Urinary bladder (tissue), 4 donors: ENCODE measurements around the gene CMPK2. TPM values are rescaled to one million over a fixed set of nuclear protein-coding genes. Genes with fewer than 3 reads are reported as not detected.

ENCODE experiments used
- DNase-seq: peaks from one replicate; pipeline ENCODE4 v3.0.0-alpha.2; 2015; ENCODE audit errors: extremely low spot score
- H3K27ac ChIP-seq: one replicate; pipeline ENCODE4 v1.5.1; 2013; ENCODE audit warnings: low read depth, mild to moderate bottlenecking, moderate library complexity
- H3K36me3 ChIP-seq: one replicate; pipeline ENCODE4 v1.6.1; 2013; ENCODE audit warnings: mild to moderate bottlenecking, moderate library complexity; ENCODE audit not compliant: insufficient read depth
- H3K4me1 ChIP-seq: one replicate; pipeline ENCODE4 v1.6.1; 2013; ENCODE audit warnings: mild to moderate bottlenecking, moderate library complexity; ENCODE audit not compliant: insufficient read depth
- H3K4me3 ChIP-seq: one replicate; pipeline ENCODE4 v1.5.1; 2013; ENCODE audit warnings: low read depth, low read length
- WGBS: extraction: QIAGEN DNeasy Blood & Tissue Kit; methylation state at CpG from one replicate; pipeline ENCODE4 v1.1.7; 2013; 5-methylcytosine and 5-hydroxymethylcytosine counted together
- polyA plus RNA-seq: library from polyadenylated mRNA; stranded (reverse); fragments of 200-250 nt; gene quantifications from one replicate; pipeline ENCODE4 v1.2.3, GENCODE V29; 2013
- total RNA-seq: library from RNA; depleted of rRNA; stranded (reverse); fragments of >200 nt; gene quantifications from one replicate; pipeline ENCODE4 v1.2.3, GENCODE V29; 2014
- donor health status: healthy with polysubstance abuse.
- donor health status: healthy.

The CMPK2 gene
- total and polyA plus RNA-seq, 2 donors, result 3.6 to 8.9 TPM

DNA sequence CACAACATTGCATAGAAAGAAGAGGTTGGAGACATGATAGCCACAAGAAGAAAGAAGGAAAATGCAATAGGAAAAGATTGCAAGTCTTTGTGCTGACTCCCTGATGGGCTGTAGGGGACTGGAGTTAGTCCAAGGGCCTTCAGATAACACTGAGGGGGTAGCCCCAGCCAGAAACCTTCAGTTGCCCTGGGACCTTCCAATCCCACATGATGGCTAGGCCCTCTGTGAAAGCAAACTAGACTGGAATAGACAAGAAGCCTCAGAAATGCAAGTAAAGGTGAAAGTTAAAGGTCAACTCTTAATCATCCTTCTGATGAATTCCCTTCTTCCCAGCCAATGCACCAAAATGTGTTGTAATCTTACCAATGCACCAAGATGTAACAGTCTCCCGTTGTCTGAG is 19.2 kb downstream of the CMPK2 start:
- no peak overlapping the region for H3K27ac ChIP-seq
- H3K4me1 ChIP-seq, result no peaks in the 10 kb centered on the region
- H3K4me3 ChIP-seq, result no peak overlapping the region
- no peaks in the 10 kb centered on the region for H3K36me3 ChIP-seq
- 88% methylated on average over 1 of the region's 1 CpG for WGBS
- DNase-seq, result no peak

DNA sequence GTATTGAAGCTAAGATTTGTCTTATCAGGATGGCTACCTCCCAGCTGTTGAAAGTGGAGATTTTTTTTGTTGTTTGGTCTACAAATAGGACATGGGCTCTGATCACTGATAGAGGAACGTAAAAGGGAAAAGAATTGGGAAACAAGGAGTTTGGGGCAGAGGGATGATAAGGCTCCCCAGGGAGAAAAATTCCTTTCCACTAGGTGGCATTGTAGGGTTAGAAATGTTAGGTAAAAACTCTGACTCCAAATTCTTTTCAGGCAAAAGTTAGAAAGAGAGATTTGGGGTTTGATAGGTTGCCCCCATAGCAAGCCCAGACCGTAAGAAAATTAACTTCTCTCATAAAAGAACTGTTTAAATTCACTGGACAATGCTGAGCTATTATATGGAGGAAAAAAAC is 19.8 kb downstream of the CMPK2 start:
- Histone ChIP-seq H3K27ac (no peak overlapping the region), H3K4me3 (no peak overlapping the region), H3K4me1 (no peaks in the 10 kb centered on the region), H3K36me3 (no peaks in the 10 kb centered on the region)
- WGBS, result 92% methylated on average over 2 of the region's 2 CpGs
- no peak for DNase-seq

GRCh38 chr2:6845312-6845711 is 20.4 kb downstream of the CMPK2 start:
- 71% methylated on average over 3 of the region's 3 CpGs for WGBS
- DNase-seq, result no peak
- Histone ChIP-seq H3K4me3 (no peak overlapping the region), H3K27ac (no peak overlapping the region), H3K4me1 (no peaks in the 10 kb centered on the region), H3K36me3 (no peaks in the 10 kb centered on the region)

DNA sequence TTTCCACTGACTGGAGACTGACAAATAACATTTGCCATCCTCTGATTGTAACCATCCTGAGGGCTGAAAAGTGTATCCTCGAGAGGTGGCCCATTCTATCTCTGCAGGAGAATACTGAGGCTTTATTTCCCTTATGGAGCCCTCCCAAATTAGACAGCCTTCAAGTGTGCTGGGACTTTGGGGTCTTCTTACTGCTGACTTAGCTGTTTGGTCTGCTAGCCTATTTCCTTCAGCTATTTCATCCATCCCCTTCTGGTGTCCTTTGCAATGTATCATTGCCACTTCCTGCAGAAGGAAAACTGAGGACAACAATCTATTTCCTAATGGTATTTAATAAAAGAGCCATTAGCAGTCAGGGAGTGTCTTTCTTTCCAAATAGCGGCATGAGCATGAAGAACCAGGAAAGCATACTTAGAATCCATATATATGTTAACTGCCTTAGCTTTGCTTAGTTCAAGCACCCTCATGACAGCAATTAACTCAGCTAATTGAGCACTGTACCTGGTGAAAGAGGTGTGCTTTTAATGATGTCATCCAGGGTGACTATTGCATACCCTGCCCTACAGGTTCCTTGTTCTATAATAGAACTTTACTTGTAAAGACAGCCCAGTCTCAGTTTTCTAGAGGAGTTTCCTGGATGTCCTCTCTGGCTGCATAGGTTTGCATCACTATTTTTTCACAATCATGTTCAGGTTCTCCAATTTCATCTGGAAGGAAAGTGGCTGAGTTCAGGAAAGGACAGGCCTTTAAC is 24.0 kb downstream of the CMPK2 start:
- no peak for DNase-seq
- no peaks in the 10 kb centered on the region for H3K4me1 ChIP-seq
- H3K27ac ChIP-seq, result no peak overlapping the region
- H3K4me3 ChIP-seq, result no peak overlapping the region
- 80% methylated on average over 2 of the region's 2 CpGs for WGBS
- no peaks in the 10 kb centered on the region for H3K36me3 ChIP-seq

- Histone ChIP-seq H3K36me3 (no peaks in the 10 kb centered on the region), H3K27ac (no peak overlapping the region), H3K4me3 (no peak overlapping the region), H3K4me1 (no peaks in the 10 kb centered on the region)
- WGBS, result 90% methylated on average over 4 of the region's 4 CpGs
- DNase-seq, result no peak
Observed at GRCh38 chr2:6838673-6839319, 26.9 kb downstream of the CMPK2 start.

GRCh38 chr2:6835467-6835866 is 30.2 kb downstream of the CMPK2 start:
- no peak overlapping the region for H3K4me3 ChIP-seq
- no peak for DNase-seq
- no peak overlapping the region for H3K27ac ChIP-seq
- no peaks in the 10 kb centered on the region for H3K36me3 ChIP-seq
- no peaks in the 10 kb centered on the region for H3K4me1 ChIP-seq

DNA sequence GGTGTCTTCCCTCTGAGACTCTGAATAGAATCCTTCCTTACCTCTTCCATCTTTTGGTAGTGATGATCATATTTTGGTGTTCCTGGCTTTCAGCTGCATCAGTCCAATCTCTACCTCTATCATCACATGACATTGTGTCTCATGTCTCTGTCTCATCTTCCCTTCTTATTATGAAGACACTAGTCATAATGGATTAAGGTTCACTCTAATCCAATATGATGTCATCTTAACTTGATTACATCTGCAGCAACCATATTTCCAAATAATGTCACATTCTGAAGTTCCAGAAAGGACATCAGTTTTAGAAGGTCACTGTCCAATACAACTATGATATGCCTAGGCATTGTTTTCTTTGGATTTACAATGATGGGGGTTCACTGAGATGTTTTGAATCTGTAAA is 31.5 kb downstream of the CMPK2 start:
- Histone ChIP-seq H3K4me3 (no peak overlapping the region), H3K4me1 (no peaks in the 10 kb centered on the region), H3K36me3 (no peaks in the 10 kb centered on the region), H3K27ac (no peak overlapping the region)
- no peak for DNase-seq

- WGBS, result 96% methylated on average over 2 of the region's 2 CpGs
- no peak for DNase-seq
- Histone ChIP-seq H3K36me3 (no peaks in the 10 kb centered on the region), H3K4me3 (no peak overlapping the region), H3K4me1 (no peaks in the 10 kb centered on the region), H3K27ac (no peak overlapping the region)
Observed at GRCh38 chr2:6833300-6833604, 32.5 kb downstream of the CMPK2 start.

DNA sequence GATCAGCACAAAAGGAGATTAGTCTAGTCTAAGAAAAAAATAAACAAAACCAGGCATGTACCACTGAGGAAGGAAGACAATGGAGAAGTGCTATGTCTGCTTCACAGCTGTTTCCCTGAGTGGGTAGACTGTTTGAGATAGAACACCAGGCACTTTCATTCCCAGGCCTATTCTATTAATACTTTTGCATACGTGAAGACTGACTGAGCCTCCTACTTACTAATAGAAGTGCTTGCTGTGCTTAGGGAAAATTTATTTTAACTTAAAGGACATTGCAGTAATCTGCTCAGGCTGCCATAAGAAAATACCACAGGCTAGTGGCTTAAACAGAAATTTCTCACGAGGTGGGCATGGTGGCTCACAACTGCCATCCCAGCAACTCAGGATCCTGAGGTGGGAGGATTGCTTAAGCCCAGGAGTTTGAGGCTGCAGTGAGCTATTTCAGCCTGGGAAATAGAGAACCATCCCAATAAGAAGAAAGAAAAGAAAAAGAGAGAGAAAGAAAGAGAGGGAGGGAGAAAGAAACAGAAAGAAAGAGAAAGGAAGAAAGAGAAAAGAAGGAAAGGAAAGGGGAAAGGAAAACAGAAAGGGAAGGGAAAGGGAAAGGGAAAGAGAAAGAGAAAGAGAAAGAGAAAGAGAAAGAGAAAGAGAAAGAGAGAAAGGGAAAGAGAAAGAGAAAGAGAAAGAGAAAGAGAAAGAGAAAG is 33.0 kb downstream of the CMPK2 start:
- no peak for DNase-seq
- H3K27ac ChIP-seq, result no peak overlapping the region
- no peaks in the 10 kb centered on the region for H3K36me3 ChIP-seq
- 70% methylated on average over 2 of the region's 2 CpGs for WGBS
- H3K4me3 ChIP-seq, result no peak overlapping the region
- no peaks in the 10 kb centered on the region for H3K4me1 ChIP-seq

DNA sequence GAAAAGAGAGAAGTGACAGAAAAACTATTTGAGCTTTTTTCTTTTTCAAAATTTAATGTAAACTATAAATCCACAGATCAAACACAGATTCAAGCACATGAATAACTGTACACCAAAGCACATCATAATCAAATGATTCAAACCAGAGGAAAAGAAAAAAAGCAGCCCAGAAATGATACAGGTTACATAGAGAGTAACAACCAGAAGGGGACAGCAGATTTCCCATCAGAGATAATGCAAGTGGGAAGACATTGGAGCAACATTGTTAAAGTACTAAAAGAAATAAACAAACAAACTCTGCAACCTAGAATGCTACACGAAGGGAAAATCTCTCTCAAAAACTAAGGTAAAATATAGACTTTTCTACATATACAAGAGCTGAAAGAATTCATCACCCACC is 34.5 kb downstream of the CMPK2 start:
- WGBS, result 61% methylated on average over 1 of the region's 1 CpG
- DNase-seq, result no peak
- H3K36me3 ChIP-seq, result no peaks in the 10 kb centered on the region
- no peak overlapping the region for H3K27ac ChIP-seq
- no peak overlapping the region for H3K4me3 ChIP-seq
- H3K4me1 ChIP-seq, result no peaks in the 10 kb centered on the region

DNA sequence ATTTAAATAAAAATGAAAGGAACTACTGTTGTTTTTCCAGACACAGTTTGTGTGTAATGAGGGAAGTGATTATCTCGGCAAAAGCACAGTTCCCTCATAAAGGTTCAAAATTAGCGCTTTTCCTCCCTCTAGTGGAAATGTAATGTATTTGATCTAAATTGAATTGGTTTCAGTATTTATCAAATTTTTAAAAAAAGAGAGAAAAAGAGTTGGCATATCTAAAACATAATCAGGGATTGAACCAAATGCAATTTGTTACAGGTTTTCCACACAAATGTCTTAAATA is 37.5 kb downstream of the CMPK2 start:
- DNase-seq, result peak; percentile 46
- 9% methylated on average over 2 of the region's 2 CpGs for WGBS
- H3K4me1 ChIP-seq, result no peaks in the 10 kb centered on the region

GRCh38 chr2:6827566-6828298 is 38.0 kb downstream of the CMPK2 start:
- H3K4me1 ChIP-seq, result no peaks in the 10 kb centered on the region
- no peak overlapping the region for H3K4me3 ChIP-seq
- no peak overlapping the region for H3K27ac ChIP-seq
- DNase-seq, result peak; percentile 72
- H3K36me3 ChIP-seq, result no peaks in the 10 kb centered on the region
- 53% methylated on average over 5 of the region's 5 CpGs for WGBS

More for the DNA sequence above, 37.5 kb downstream of the CMPK2 start:
- Histone ChIP-seq H3K27ac (no peak overlapping the region), H3K36me3 (no peaks in the 10 kb centered on the region), H3K4me3 (no peak overlapping the region)

GRCh38 chr2:6826081-6826913 is 39.4 kb downstream of the CMPK2 start:
- no peak overlapping the region for H3K27ac ChIP-seq
- H3K4me1 ChIP-seq, result no peaks in the 10 kb centered on the region
- 58% methylated on average over 4 of the region's 4 CpGs for WGBS
- no peaks in the 10 kb centered on the region for H3K36me3 ChIP-seq
- DNase-seq, result no peak
- no peak overlapping the region for H3K4me3 ChIP-seq
